GM18520 (cell line): ENCODE measurements around the gene SLC25A3.
A peak's percentile ranks its signal among the peaks of the same experiment; 100 is the strongest.
"Not testable (repeated sequence)": the region's sequence is repeated elsewhere in the genome, so short reads cannot be mapped to it uniquely, and the experiment has no call there.

Experiments
- ATAC-seq: cut with Tn5 transposase; IDR thresholded peaks from one replicate; pipeline ENCODE4 v1.9.1; 2021; ENCODE audit not compliant: unreplicated experiment

SLC25A3 gene

DNA sequence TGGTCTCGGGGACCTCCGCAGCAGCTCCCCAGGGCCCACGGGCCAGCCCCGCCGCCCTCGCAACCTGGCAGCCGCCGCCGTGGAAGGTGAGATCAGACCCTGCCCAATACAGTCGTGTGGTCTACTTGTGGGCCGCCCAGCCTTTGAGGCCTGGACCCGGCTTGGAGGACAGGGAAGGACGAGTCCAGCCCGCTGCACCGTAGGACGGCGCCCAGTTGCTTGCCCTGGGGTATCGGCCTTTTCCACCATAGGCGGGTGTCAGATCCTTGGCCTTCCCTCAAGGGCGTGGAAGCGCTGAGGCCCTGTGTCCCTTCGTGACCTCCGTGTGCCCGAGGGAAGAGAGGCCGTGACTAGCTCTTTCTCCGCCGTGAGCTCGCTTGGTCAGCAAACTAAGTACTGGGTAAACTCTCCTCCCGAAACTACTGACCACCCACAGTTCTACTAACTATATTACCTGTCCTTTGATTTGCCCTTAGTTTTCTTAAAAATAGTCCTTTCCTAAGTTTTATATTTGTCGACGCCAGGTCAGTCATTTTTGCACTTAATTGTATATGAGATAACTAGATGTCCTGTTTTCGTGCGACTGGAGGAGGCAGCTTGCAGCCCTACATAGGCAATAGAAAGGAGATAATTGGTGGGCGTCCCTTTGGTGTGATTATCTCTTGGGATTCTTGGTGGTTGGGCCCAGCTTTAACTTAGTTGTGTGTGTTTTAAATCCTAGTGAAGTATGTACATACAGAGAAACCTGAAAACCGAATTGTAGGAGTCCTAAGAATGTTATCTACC lies 757 bp downstream of the SLC25A3 start:
- ATAC-seq, result no peak

- no peak for ATAC-seq
Observed at GRCh38 chr12:98595243-98595988, 1.9 kb downstream of the SLC25A3 start.

DNA sequence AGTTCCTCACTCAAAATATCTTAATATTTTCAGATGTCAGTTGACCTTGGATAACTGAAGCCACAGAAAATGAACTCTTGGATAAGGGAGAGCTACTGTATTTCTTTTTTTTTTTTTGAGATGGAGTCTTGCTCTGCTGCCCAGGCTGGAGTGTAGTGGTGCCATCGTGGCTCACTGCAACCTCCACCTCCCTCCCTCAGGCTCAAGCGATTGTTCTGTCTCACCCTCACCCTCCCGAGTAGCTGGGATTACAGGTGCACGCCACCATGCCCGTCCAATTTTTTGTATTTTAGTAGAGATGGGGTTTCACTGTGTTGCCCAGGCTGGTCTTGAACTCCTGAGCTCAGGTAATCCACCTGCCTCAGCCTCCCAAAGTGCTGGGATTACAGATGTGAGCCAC lies 3.8 kb downstream of the SLC25A3 start:
- not testable (repeated sequence) for ATAC-seq

DNA sequence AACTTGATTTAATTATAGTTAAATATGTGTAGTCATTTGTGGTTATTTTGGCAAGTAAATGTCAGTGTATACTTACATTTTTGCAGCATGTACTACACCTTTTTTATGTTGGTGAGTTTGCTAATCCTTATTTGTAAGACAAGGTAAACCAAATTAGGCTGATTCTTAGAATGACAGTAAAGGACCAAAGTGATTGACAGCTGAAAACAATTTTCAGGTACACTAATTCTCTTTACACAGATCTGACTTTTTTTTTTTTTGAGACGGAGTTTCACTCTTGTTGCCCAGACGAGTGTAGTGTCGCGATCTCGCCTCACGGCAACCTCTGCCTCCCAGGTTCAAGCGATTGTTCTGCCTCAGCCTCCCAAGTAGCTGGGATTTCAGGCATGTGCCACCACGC lies 8.4 kb downstream of the SLC25A3 start:
- no peak for ATAC-seq

DNA sequence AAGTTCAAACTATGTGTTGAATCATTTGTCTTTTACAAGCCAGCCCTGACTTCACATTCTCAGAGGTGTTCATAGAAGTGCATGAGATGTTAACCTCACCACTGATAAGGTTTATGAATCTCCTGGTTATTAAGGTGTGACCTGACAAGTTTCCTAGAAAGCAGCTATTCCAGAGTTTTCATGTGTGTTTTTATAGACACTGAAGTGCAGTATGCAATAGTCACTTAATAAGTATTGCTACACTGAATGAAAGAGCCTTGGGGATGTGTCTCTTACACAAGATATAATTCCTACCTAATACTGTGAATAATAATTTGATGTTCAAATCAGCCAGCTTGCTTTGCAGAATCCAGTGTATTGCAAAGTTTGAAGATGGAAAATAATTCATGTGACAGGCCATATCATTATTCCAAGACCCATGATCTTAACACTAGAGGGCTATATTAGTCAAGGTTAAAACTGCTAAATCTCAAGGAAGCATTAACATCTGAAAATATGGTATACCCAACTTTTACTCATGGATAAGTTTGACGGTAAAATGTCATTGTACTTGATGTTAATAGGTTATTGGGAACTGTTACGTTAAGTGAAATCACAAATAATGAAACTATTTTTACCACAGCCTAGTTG lies 13.0 kb downstream of the SLC25A3 start:
- ATAC-seq, result no peak

DNA sequence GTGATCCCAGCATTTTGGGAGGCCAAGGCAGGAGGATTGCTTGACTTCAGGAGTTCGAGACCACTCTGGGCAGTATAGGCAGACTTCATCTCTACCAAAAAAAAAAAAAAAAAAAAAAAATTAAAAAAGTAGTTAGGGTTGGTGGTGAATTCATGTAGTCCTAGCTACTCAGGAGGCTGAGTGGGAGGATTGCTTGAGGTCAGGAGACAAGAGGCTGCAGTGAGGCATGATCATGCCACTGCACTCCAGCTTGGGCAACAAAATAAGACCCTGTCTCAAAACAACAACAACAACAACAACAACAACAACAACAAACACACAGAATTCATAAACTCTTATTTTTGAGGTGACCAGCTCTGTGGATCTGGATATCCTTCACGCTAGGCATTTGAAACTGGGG lies 17.1 kb downstream of the SLC25A3 start:
- ATAC-seq, result no peak

DNA sequence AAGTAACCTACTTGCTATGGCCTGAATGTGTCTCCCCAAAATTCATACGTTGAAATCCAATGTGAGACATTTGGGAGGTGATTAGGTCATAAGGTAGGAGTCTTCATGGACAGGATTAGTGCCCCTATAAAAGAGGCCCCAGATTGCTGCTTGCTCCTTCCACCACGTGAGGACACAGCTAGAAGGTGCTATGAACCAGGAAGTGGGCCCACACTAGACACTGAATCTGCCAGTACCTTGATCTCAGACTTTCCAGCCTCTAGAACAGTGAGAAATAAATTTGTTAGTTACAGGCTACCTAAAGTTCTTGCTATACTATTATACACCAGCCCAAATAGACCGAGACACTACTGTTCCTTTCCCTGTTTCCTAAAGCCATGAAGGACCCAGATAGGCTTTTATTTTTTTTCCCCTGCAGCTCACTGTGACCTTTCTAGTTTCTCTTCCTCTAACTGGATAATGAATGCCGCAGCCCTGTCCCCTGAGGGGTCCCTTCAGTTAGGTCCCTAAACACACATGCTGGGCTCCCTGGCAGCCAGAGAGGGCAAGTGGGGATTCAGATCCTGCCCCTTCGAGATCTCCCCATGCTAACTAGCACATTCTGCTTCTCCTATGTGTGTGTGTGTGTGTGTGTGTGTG lies 19.3 kb downstream of the SLC25A3 start:
- peak; percentile 72 for ATAC-seq

- ATAC-seq, result no peak
Observed at GRCh38 chr12:98618952-98619351, 25.5 kb downstream of the SLC25A3 start.

DNA sequence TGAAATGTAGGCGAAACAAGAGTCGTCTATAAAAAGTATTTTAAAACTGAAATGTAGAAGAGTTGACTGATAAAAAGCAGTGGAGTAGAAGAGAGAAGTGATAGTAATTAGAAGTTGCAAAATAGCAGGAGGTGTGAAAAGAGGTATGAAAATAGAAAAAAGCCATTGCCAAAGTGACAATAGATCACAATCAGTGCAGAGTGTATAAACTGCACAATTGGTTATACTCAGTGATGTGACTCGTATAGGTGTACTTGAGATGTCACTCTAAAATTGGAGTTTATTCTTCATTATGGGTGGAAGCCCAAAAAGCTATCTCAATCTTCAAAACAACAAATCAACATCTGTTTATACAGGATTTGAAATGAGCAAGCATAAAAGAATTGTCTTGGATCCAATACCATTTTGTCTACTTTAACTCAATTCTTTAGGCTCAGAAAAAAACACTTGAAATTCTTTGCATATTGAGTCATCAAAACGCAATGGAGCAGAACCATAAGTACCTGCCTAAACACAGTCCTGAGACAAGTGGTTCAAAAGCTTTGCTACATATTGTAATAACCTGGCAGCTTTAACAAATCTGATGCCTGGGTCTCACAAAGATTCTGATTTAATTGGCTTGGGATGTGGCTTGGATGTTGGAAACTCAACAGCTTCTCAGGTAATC lies 42.3 kb downstream of the SLC25A3 start:
- ATAC-seq, result peak; percentile 84

DNA sequence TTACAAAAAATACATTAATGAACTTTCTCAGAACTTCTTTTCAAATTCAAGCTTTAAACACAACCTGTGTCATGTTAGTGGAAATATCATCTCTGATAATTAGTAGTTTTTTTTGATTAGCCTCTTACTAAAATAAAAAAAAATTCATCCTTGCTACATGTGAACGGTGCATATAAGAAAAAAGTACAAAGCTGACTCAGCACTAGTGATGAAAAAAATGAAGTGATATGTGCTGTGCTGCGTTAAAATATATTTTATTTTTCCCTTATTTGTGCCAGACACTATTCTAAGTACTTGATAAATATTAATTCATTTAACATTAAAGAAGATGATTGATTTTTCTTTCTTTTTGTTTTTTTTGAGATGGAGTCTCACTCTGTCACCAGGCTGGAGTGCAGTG lies 43.6 kb downstream of the SLC25A3 start:
- ATAC-seq, result no peak

DNA sequence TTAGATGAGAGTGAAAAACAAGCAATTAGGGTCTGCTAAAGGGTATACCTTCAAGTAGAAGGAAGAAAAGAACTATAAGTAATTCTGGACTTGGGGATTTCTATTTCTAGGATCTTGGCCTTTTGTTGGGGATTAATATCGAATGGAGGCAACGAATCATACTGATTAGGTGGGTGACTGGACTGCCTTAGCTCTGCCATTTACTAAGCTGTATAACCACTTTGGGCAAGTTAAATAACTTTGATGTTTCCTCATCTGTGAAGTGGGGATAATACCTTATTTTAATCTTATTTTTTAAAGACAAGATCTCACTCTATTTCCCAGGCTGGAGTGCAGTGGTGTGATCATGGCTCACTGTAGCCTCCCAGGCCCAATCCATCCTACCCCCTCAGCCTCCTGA lies 44.5 kb downstream of the SLC25A3 start:
- ATAC-seq, result no peak

DNA sequence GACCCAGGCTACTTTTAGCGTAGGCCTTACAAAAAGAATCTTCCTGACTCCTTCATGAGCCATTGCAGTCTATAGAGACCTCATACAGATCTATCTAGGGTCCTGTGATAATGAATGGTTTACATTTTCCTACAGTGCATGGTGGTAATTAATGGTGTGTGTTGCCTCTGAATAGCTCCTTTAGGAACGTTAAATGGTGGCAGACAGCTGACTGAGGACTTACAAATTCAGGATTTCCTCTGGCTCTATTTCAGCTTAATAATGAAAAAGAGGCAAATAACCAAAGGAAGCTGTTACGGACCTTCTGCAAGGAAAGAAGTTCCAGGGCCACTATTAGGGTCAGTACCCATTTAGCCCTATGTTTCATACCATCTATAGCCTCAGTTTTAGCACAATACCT lies 46.0 kb downstream of the SLC25A3 start:
- no peak for ATAC-seq

GRCh38 chr12:98642801-98643200 lies 49.3 kb downstream of the SLC25A3 start:
- not testable (repeated sequence) for ATAC-seq

DNA sequence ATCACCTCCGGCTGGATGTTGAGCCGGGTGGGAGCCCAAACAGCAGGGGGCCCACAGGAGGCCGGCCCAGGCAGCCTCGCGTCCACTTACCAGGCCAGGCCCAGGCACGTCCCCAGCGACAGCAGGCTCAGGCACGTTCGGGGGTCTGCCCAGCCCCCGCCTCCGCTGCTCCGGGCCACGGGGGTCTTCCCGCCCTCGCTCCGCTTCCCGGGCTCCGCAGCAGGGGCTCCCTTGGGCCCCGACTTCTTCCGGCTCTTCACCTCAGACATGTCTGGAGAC lies 50.9 kb downstream of the SLC25A3 start:
- peak; percentile 5 for ATAC-seq

- ATAC-seq, result peak; percentile 88
Observed at GRCh38 chr12:98644712-98645571, 51.5 kb downstream of the SLC25A3 start, which contains the start of the genes APAF1 and IKBIP. Gene APAF1 (plus strand): TSS chr12:98645290. CDS start chr12:98648360, 3,070 bp downstream. Gene IKBIP (minus strand): TSS chr12:98644788. CDS start chr12:98644701, 87 bp downstream.

DNA sequence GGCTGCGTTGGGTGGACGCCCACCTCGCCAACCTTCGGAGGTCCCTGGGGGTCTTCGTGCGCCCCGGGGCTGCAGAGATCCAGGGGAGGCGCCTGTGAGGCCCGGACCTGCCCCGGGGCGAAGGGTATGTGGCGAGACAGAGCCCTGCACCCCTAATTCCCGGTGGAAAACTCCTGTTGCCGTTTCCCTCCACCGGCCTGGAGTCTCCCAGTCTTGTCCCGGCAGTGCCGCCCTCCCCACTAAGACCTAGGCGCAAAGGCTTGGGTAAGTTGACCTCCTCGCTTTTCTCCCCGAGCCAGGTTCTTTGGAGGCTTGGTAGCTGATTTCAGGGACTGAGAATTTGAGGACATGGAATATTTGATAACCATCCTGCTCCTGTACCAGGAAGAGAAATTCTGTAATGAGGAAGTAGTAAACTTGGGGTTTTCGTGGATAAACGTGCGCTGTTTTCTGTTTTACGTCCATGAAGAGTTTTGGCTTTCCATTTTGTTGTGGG lies 52.1 kb downstream of the SLC25A3 start:
- ATAC-seq, result no peak

DNA sequence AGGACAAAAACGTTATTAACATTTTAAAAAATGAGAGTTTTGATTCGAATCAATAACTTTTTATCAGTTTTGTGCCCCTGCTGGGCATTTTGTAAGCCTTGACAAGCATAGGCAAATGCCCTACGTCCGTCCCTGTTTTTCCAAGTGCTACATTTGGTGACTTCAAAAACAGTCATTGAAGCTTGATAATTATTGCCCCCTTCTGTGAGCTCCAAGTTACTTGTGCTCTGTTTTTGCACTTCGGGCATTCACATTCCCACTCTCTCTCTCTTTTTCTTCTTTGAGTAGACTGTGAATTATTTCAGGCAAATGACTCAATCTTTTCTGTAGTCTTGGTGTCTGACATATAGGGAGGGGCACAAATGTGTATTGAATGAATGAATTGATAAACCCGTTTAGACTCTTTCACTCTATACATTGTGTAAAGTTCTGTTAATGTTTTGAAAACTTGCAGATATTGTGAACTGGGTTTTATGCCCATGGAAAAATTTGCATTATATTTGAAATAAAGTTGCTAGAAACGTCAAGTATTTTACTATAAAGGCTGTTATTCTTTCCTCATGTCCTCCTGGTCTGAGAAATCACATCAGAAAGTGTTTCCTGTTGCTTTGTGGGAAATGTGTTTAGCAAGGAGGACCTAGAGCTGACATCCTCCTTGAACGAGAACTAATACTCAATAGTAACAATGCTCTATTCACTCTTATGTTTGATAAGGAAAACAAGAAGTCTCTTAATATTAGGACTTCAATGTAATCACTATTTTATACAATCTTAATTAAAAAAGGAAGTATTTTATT lies 53.0 kb downstream of the SLC25A3 start:
- no peak for ATAC-seq

GRCh38 chr12:98651328-98651727 lies 57.8 kb downstream of the SLC25A3 start:
- no peak for ATAC-seq

DNA sequence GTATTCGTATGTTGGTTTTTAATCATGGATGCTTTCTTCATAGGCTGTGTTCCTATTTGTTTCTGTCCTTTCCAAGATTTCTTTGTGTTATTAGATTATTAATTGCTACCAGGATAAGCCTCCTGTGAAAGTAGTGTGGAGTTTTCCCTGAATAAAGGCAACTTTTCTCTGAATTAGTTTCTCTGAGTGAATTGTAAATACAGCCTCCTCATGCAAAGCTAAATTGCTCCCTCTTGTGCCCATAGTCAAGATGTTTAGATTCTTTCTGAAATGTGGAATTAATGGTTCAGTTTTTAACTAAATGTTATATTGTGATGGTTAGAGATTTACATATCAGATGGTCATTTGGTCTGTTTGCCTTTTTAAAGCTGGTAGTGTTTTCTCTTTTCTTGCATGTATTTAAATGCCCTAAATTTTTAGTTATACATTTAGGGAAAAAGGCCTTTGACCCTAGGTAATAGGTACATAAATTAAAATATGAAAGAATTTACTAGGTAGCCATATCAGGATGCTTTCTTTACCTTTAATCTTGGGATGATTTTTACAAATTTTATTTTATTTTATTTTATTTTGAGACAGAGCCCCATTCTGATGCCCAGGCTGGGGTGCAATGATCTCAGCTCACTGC lies 60.5 kb downstream of the SLC25A3 start:
- no peak for ATAC-seq
